ENCODE measurements around the gene PLEKHH1.

PLEKHH1 gene

GRCh38 chr14:67559639-67560038, 26.5 kb downstream of the PLEKHH1 start:
- H3K9me3 ChIP-seq (ENCODE audit: control insufficient read depth, insufficient read depth, low read depth, low read length) = no peaks in the 10 kb centered on the region
- no peak overlapping the region for H3K4me3 ChIP-seq (ENCODE audit: low read depth, low read length)
- ChIA-PET CTCF (interaction anchor here (1.0 to 2.5 kb wide), 2 partner anchors 11 to 33 kb away, joined by 5 to 9 read pairs; no protein-coding TSS in a partner anchor), POLR2A (no interaction called here)
- no peak for TF ChIP-seq ZNF423 (tag by site-specific recombination; IDR thresholded peaks at IDR 0.05)
- no peak for TF ChIP-seq ZNF184 (tag by site-specific recombination; IDR thresholded peaks at IDR 0.05)
- no peak for TF ChIP-seq ZNF664 (tag by site-specific recombination; IDR thresholded peaks at IDR 0.05)
- no peak for TF ChIP-seq KLF9 (tag by site-specific recombination; IDR thresholded peaks at IDR 0.05; ENCODE audit: low read depth)
- TF ChIP-seq ZNF548 (tag by site-specific recombination; IDR thresholded peaks at IDR 0.05) = no peak
- no peak for TF ChIP-seq ZNF677 (tag by site-specific recombination; IDR thresholded peaks at IDR 0.05)
- TF ChIP-seq, protein P1, sequence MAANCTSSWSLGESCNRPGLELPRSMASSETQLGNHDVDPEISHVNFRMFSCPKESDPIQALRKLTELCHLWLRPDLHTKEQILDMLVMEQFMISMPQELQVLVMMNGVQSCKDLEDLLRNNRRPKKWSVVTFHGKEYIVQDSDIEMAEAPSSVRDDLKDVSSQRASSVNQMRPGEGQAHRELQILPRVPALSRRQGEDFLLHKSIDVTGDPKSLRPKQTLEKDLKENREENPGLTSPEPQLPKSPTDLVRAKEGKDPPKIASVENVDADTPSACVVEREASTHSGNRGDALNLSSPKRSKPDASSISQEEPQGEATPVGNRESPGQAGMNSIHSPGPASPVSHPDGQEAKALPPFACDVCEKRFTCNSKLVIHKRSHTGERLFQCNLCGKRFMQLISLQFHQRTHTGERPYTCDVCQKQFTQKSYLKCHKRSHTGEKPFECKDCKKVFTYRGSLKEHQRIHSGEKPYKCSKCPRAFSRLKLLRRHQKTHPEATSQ (tag by site-specific recombination; IDR thresholded peaks at IDR 0.05) = no peak
- 0 out of 2 replicates have a peak, but pooled peaks have one; percentile 8 for TF ChIP-seq ZIC2 (tag by site-specific recombination; IDR thresholded peaks at IDR 0.05)
- no peak for TF ChIP-seq ZNF266 (tag by site-specific recombination; IDR thresholded peaks at IDR 0.05; ENCODE audit: low read depth)
- H3K36me3 ChIP-seq (ENCODE audit: control insufficient read depth in 2 of 2, insufficient read depth in 1 of 2, low read length in 2 of 2) = peaks cover 0 to 28% of the 10 kb centered on the region in 2 experiments; a peak in 2 of 3 replicates
- H3K27ac ChIP-seq (ENCODE audit: extremely low read depth, low read depth, low read length) = no peak overlapping the region
- no peaks in the 10 kb centered on the region; the same call in 1 of the 2 replicates for H3K4me1 ChIP-seq (ENCODE audit: control insufficient read depth, insufficient read depth, low read length)

- Histone ChIP-seq H3K4me1 (ENCODE audit: control insufficient read depth, insufficient read depth, low read length) (no peaks in the 10 kb centered on the region), H3K27ac (ENCODE audit: extremely low read depth, low read depth, low read length) (no peak overlapping the region), H3K36me3 (ENCODE audit: control insufficient read depth in 2 of 2, insufficient read depth in 1 of 2, low read length in 2 of 2) (peaks cover 0 to 24% of the 10 kb centered on the region in 2 experiments; a peak in 2 of 3 replicates), H3K4me3 (ENCODE audit: low read depth, low read length) (no peak overlapping the region), H3K9me3 (ENCODE audit: control insufficient read depth, insufficient read depth, low read depth, low read length) (no peaks in the 10 kb centered on the region)
- CTCF ChIA-PET = interaction anchor here (0.6 to 2.5 kb wide), 4 partner anchors 9 to 95 kb away, joined by 3 to 11 read pairs (median 7); no protein-coding TSS in a partner anchor
- TF ChIP-seq ZSCAN16 (tag by site-specific recombination; IDR thresholded peaks at IDR 0.05) = no peak
- no peak for TF ChIP-seq ZNF133 (tag by site-specific recombination; IDR thresholded peaks at IDR 0.05)
- TF ChIP-seq, protein P2, sequence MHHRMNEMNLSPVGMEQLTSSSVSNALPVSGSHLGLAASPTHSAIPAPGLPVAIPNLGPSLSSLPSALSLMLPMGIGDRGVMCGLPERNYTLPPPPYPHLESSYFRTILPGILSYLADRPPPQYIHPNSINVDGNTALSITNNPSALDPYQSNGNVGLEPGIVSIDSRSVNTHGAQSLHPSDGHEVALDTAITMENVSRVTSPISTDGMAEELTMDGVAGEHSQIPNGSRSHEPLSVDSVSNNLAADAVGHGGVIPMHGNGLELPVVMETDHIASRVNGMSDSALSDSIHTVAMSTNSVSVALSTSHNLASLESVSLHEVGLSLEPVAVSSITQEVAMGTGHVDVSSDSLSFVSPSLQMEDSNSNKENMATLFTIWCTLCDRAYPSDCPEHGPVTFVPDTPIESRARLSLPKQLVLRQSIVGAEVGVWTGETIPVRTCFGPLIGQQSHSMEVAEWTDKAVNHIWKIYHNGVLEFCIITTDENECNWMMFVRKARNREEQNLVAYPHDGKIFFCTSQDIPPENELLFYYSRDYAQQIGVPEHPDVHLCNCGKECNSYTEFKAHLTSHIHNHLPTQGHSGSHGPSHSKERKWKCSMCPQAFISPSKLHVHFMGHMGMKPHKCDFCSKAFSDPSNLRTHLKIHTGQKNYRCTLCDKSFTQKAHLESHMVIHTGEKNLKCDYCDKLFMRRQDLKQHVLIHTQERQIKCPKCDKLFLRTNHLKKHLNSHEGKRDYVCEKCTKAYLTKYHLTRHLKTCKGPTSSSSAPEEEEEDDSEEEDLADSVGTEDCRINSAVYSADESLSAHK (tag by site-specific recombination; IDR thresholded peaks at IDR 0.05) = no peak
- POLR2A ChIA-PET = no interaction called here
These were observed 29.1 kb downstream of the PLEKHH1 start for GRCh38 chr14:67562025-67562775.

GRCh38 chr14:67562776-67563150, 29.7 kb downstream of the PLEKHH1 start:
- Histone ChIP-seq H3K4me1 (ENCODE audit: control insufficient read depth, insufficient read depth, low read length) (no peaks in the 10 kb centered on the region), H3K4me3 (ENCODE audit: low read depth, low read length) (no peak overlapping the region), H3K36me3 (ENCODE audit: control insufficient read depth in 2 of 2, insufficient read depth in 1 of 2, low read length in 2 of 2) (peaks cover 0 to 22% of the 10 kb centered on the region in 2 experiments; a peak in 2 of 3 replicates), H3K9me3 (ENCODE audit: control insufficient read depth, insufficient read depth, low read depth, low read length) (no peaks in the 10 kb centered on the region), H3K27ac (ENCODE audit: extremely low read depth, low read depth, low read length) (no peak overlapping the region)
- ChIA-PET POLR2A (no interaction called here), CTCF (interaction anchor here (0.6 to 1.9 kb wide), 3 partner anchors 8 to 53 kb away, joined by 4 to 11 read pairs (median 5); no protein-coding TSS in a partner anchor)
- TF ChIP-seq ZNF518A (tag by site-specific recombination; conservative IDR thresholded peaks at IDR 0.05; ENCODE audit: low read depth) = no peak
- no peak for TF ChIP-seq ZNF521 (tag by site-specific recombination; IDR thresholded peaks at IDR 0.05)
- no peak for TF ChIP-seq ZNF404 (tag by site-specific recombination; IDR thresholded peaks at IDR 0.05)
- no peak for TF ChIP-seq MYNN (tag by site-specific recombination; IDR thresholded peaks at IDR 0.05; ENCODE audit: borderline replicate concordance)
- TF ChIP-seq ZNF239 (tag by site-specific recombination; IDR thresholded peaks at IDR 0.05) = no peak
- TF ChIP-seq, protein P3, sequence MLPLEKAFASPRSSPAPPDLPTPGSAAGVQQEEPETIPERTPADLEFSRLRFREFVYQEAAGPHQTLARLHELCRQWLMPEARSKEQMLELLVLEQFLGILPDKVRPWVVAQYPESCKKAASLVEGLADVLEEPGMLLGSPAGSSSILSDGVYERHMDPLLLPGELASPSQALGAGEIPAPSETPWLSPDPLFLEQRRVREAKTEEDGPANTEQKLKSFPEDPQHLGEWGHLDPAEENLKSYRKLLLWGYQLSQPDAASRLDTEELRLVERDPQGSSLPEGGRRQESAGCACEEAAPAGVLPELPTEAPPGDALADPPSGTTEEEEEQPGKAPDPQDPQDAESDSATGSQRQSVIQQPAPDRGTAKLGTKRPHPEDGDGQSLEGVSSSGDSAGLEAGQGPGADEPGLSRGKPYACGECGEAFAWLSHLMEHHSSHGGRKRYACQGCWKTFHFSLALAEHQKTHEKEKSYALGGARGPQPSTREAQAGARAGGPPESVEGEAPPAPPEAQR (tag by site-specific recombination; IDR thresholded peaks at IDR 0.05) = no peak
- no peak for TF ChIP-seq OVOL3 (tag by site-specific recombination; IDR thresholded peaks at IDR 0.05)
- TF ChIP-seq SCRT2 (tag by site-specific recombination; IDR thresholded peaks at IDR 0.05) = no peak
- no peak for TF ChIP-seq ZNF202 (tag by site-specific recombination; IDR thresholded peaks at IDR 0.05; ENCODE audit: borderline replicate concordance)
